H7 (cell line): ENCODE data around the gene SGMS1. TPM values are rescaled to one million over a fixed set of nuclear protein-coding genes. Genes with fewer than 3 reads are reported as not detected.
"Not testable (repeated sequence)": the region's sequence is repeated elsewhere in the genome, so short reads cannot be mapped to it uniquely, and the experiment has no call there.

ENCODE experiments used
- DNase-seq: peaks from one replicate; pipeline ENCODE4 v3.0.0; 2012
- H3K27me3 ChIP-seq: 2 replicates; pipeline ENCODE4 v1.6.0; 2011; ENCODE audit warnings: mild to moderate bottlenecking, low read length; ENCODE audit not compliant: control insufficient read depth, insufficient read depth
- H3K36me3 ChIP-seq: replicated peaks from 2 replicates; pipeline ENCODE4 v1.5.1; 2011; ENCODE audit warnings: low read length; ENCODE audit not compliant: control insufficient read depth, insufficient read depth
- H3K4me3 ChIP-seq: 2 replicates; pipeline ENCODE4 v1.5.1; 2011; ENCODE audit warnings: low read depth, mild to moderate bottlenecking, control low read depth, low read length, moderate library complexity; ENCODE audit not compliant: insufficient read depth
- total RNA-seq: library from RNA; depleted of rRNA; stranded (reverse); fragments of >200 nt; shearing (Covaris generic); gene quantifications from 2 replicates; pipeline ENCODE4 v1.2.3, GENCODE V29; 2014

The SGMS1 gene
- total RNA-seq, 1 experiment from 2014 or later = 19.4 TPM

DNA sequence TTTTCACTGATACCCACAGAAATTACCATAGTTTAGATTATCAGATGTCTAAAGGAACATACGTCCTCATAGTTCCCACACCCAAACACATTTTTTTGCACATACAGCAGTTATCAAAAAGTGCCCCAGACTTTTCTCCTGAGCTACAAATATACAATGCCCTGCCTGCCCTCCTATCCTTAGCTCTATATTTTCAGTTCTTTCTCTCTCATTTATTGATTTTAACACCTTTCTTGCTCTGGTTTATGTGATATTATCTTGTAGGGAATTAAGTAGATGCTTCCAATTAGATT lies 25.1 kb upstream of the SGMS1 start:
- H3K36me3 ChIP-seq = no peaks in the 10 kb centered on the region
- DNase-seq = no peak
- H3K27me3 ChIP-seq = no peaks in the 10 kb centered on the region
- no peak overlapping the region for H3K4me3 ChIP-seq

GRCh38 chr10:50648089-50648934 lies 24.6 kb upstream of the SGMS1 start:
- Histone ChIP-seq H3K4me3 (no peak overlapping the region), H3K36me3 (no peaks in the 10 kb centered on the region), H3K27me3 (no peaks in the 10 kb centered on the region)
- DNase-seq = no peak

DNA sequence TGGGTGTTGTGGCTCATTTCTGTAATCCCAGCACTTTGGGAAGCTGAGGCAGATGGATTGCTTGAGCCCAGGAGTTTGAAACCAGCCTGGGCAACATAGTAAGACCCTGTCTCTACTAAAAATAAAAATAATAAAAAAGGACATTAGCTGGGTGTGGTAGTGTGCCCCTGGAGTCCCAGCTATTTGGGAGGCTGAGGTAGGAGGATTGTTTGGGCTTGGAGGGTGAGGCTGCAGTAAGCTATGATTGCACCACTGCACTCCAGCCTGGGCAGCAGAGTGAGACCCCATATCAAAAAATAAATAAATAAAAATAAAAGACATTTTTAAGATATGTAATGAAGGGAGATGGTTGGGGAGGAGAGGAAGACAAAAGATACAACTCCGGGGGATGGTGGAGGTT lies 23.6 kb upstream of the SGMS1 start:
- not testable (repeated sequence) for H3K4me3 ChIP-seq, H3K27me3 ChIP-seq, H3K36me3 ChIP-seq, DNase-seq

DNA sequence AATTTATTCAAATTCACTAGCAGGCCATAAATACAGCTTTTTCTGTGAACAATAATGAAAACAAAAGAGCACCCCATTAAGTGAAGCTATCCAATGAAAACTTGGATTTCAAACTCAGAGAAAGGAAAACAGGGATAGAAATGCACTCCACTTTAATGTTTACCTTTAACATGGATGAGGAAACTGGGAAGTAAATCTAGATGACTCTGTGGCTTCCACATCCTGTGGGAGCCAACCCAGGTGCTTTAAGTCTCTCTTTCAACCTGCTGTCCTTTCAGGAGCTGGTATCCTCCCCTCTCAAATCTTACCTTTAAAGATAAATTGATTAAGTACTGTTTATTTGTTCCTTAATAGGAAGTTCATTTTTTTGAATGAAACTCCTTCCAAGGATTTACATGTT lies 21.5 kb upstream of the SGMS1 start:
- Histone ChIP-seq H3K27me3 (no peaks in the 10 kb centered on the region), H3K36me3 (no peaks in the 10 kb centered on the region), H3K4me3 (no peak overlapping the region)
- DNase-seq = no peak

- H3K36me3 ChIP-seq = no peaks in the 10 kb centered on the region
- no peak for DNase-seq
- H3K27me3 ChIP-seq = no peaks in the 10 kb centered on the region
- H3K4me3 ChIP-seq = no peak overlapping the region
Measured at GRCh38 chr10:50641626-50642025, 17.9 kb upstream of the SGMS1 start.

GRCh38 chr10:50640238-50640637 lies 16.5 kb upstream of the SGMS1 start:
- DNase-seq = no peak
- no peaks in the 10 kb centered on the region for H3K27me3 ChIP-seq
- H3K36me3 ChIP-seq = no peaks in the 10 kb centered on the region
- no peak overlapping the region for H3K4me3 ChIP-seq

- no peaks in the 10 kb centered on the region for H3K27me3 ChIP-seq
- no peak overlapping the region for H3K4me3 ChIP-seq
- no peaks in the 10 kb centered on the region for H3K36me3 ChIP-seq
- DNase-seq = no peak
Measured at GRCh38 chr10:50636618-50637579, 13.1 kb upstream of the SGMS1 start.

DNA sequence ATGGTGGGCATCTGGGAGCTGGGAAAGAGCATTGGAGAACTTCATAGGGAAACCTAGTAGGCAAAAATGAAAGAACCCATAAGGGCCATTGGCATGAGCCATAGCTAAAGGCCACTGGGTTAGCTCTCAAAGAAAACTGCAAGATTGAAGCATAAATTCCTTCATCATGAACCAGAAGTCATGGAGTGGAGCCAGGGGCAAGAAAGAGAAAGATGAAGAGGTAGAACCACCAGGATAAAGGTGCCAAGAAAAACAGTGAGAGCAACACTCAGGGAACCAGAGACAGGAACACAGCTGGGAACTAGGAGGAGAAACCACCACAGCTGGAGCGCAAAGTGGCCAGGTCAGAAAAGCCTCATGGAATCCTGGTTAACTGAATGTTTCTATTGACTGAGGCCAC lies 11.5 kb upstream of the SGMS1 start:
- no peaks in the 10 kb centered on the region for H3K27me3 ChIP-seq
- no peaks in the 10 kb centered on the region for H3K36me3 ChIP-seq
- no peak overlapping the region for H3K4me3 ChIP-seq
- DNase-seq = no peak

- Histone ChIP-seq H3K4me3 (no peak overlapping the region), H3K27me3 (no peaks in the 10 kb centered on the region), H3K36me3 (no peaks in the 10 kb centered on the region)
- no peak for DNase-seq
Measured at GRCh38 chr10:50634479-50634878, 10.7 kb upstream of the SGMS1 start.

GRCh38 chr10:50631052-50631451 lies 7.3 kb upstream of the SGMS1 start:
- H3K27me3 ChIP-seq = no peaks in the 10 kb centered on the region
- H3K4me3 ChIP-seq = no peak overlapping the region
- no peak for DNase-seq
- H3K36me3 ChIP-seq = no peaks in the 10 kb centered on the region

DNA sequence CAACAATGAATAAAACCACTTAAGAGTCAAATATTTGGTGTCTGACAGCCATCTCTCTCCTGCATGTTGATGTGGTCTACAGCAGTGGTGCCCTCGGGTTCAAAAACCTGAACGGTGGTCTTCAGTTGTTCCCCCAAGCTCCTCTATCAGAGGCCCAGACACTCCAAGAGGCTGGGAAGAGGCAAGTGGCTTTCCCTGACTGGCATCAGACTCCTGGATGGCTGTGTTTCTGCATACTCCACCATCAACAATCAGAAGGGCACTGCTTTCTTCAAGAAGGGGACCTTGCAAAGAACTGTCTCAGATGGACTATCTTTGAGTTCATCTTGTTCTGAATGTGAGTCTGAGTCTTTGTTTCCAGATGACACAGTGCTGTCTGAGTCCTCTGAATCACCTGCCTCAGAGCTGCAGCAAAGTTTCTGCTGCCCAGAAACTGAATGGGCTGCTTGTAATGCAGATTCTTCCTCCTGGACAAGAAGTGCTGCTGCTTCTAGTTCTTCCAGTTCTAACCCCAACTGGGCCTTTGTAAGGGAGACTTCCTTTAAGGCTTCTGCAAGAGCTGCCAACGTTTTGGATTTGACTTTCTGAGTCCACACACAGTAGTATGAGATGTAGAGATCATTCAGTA lies 5.9 kb upstream of the SGMS1 start:
- no peak overlapping the region for H3K4me3 ChIP-seq
- peak; percentile 28 for DNase-seq
- no peaks in the 10 kb centered on the region for H3K27me3 ChIP-seq
- no peaks in the 10 kb centered on the region for H3K36me3 ChIP-seq

DNA sequence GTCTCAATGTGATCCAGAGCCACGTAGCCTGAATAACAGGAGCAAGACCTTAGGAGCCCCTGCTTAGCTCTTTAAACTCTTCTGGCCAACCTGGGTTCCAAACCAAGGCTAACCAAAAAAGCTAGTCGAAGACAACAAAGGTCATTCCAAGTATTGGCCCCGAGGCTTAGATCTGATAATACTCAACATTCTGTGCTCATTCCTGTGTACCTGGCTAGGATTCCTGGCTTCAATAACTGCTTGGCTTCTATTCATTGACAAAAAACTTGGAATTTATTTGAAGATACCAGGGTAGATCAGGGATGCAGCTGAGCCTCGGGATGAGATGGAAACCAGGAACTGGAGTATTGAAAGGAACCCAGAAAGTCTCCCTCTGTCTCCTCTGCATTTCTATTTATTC lies 4.1 kb upstream of the SGMS1 start:
- Histone ChIP-seq H3K27me3 (peaks cover 2% of the 10 kb centered on the region), H3K4me3 (no peak overlapping the region), H3K36me3 (no peaks in the 10 kb centered on the region)
- DNase-seq = peak; percentile 15

DNA sequence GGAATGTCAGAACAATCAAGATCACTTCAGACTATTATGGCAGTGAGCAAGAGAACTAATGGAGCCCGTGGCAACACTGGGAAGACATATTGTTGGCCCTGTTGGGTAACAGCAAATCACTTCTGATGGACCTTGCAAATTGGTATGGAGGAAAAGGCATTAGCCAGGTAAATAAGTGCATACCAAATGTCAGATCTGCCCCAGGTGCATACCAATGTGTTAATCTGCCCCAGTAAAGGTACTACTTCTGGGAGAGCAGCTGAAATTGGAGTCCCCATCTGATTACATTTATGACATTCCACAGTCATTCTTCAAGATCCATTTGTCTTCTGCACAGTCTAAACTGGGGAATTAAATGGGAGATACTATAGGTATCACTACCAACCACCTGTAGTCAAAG lies 3.7 kb upstream of the SGMS1 start:
- no peak for DNase-seq
- no peaks in the 10 kb centered on the region for H3K36me3 ChIP-seq

DNA sequence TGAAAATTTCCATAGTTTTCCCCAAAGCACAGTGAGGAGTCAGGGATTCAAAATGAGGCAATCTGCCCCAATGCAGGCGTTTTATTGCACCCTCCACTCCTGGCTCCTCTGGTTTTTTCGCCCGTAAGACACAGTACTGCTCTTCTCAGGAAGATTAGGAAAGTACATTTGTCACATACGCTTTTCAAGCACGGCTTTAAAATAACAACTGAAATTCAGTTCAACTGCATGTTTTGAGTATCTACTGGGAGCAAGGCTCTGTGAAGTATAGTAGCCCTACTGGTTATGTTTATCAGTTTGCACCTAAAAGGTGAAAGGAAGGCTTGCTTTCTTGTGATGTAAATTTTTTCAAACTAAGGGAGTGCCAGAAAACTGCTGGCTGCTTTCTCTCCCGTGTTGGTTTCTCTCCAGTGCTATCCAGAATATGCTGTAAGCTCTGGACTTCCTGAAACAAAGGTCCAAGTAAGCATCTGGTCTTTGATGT lies 1.9 kb upstream of the SGMS1 start:
- no peaks in the 10 kb centered on the region for H3K36me3 ChIP-seq
- H3K27me3 ChIP-seq = peaks cover 7% of the 10 kb centered on the region
- peak; percentile 60 for DNase-seq
- peak overlapping the region; percentile 84 for H3K4me3 ChIP-seq

More for the DNA sequence above, 3.7 kb upstream of the SGMS1 start:
- Histone ChIP-seq H3K27me3 (peaks cover 6% of the 10 kb centered on the region), H3K4me3 (no peak overlapping the region)
